GM18520 (cell line): ENCODE results near the gene CKAP2L.
A peak's percentile ranks its signal among the peaks of the same experiment; 100 is the strongest.

Experiments
- ATAC-seq: cut with Tn5 transposase; IDR thresholded peaks from one replicate; pipeline ENCODE4 v1.9.1; 2021; ENCODE audit not compliant: unreplicated experiment

Gene CKAP2L

DNA sequence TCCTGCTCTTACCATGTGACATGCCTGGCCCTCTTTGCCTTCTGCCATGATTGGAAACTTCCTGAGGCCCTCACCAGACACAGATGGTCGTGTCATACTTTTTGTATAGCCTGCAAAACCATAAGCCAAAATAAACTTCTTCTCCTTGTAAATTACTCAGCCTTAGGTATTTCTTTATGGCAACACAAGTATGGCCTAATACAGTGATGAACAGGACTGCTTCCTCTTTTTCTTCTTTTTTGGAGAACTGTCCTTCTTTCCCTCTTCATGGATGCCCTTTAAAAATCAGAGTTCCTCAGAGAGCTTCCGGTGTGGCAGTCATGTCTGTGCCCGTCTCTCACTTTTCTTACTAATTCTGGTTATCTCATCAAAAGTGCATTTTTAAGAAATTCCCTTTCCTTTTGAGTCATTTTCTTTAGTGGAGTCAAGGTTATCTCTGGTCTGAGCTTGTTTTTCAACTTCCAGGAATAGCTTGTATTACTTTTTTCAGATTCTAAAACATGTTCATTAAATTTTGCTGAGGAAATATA lies 29.1 kb upstream of the CKAP2L start:
- no peak for ATAC-seq

DNA sequence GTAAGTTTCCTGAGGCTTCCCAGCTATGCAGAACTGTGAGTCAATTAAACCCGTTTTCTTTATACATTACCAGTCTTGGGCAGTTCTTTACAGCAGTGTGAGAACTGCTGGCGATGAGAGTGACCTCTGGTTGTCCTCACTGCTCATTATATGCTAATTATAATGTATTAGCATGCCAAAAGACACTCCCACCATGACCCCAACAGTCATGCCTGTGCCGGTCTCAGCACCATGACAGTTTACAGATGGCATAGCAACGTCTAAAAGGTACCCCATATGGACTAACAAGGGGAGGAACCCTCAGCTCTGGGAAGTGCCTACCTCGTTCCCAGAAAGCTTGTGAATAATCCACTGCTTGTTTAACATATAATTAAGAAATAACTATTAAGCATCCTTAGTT lies 28.0 kb upstream of the CKAP2L start:
- ATAC-seq: no peak

DNA sequence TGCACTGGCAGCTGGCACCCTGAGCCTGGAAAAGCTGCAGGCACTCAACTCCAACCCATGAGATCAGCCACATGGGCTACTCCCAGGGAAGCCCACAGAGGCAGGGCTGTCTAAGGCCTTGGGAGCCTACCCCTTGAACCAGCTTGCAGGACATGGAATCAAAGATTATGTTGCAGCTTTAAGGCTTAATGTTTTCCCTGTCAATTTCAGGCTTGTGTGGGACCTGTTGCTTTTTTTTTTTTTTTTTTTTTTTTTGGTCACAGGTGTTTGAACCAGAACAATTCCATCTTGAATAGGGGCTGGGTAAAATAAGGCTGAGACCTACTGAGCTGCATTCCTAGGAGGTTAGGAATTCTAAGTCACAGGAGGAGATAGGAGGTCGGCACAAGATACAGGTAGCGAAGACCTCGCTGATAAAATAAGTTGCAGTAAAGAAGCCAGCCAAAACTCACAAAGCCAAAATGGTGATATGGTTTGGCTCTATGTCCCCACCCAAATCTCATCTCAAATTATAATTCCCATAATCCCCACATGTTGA lies 27.4 kb upstream of the CKAP2L start:
- no peak for ATAC-seq

DNA sequence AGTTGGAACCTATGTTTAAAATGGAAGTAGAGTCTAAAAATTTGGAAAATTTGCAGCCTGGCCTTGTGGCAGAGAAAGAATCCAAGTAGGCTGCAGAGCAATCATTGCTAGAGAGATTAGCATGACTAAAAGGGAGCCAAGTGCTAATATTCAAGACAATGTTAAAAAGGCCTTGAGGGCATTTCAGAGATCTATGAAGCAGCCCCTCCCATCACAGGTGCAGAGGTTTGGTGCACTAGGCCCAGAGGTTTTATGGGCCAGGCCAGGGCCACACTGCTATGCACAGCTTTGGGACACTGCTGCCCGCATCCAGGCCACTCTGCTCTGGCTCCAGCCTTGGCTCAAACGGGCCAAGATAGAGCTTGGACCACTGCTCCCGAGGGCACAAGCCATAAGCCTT lies 26.6 kb upstream of the CKAP2L start:
- no peak for ATAC-seq

DNA sequence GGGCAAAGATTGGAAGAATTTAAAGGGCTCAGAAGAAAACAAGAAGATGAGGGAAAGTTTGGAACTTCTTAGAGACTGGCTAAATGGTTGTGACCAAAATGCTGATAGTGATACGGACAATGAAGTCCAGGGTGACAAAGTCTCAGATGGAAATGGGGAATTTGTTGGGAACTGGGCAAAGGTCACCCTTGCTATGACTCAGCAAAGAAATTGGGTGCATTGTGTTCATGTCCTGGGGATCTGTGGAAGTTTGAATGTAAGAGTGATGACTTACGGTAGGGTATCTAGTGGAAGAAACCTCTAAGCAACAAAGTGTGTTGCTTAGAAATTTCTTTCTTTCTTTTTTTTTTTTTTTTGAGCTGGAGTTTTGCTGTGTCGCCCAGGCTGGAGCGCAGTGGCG lies 25.9 kb upstream of the CKAP2L start:
- ATAC-seq: no peak

DNA sequence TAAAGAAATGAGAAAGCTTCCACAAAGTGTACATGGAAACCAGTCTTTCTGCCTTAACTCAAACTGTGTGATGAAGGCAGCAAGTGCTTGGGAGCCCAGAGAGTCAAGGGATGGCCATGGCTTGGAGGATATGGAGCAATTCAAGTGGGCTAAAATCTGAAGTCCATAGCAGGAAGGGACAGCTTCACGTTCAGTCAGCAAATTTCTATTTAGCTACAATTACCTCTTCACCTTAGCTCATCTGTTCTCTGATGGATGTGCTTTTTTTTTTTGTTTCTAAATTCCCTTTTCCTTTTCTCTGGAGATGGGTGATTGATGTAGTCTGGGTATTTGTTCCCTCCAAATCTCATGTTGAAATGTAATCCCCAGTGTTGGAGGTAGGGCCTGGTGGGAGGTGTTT lies 24.8 kb upstream of the CKAP2L start:
- ATAC-seq: no peak

DNA sequence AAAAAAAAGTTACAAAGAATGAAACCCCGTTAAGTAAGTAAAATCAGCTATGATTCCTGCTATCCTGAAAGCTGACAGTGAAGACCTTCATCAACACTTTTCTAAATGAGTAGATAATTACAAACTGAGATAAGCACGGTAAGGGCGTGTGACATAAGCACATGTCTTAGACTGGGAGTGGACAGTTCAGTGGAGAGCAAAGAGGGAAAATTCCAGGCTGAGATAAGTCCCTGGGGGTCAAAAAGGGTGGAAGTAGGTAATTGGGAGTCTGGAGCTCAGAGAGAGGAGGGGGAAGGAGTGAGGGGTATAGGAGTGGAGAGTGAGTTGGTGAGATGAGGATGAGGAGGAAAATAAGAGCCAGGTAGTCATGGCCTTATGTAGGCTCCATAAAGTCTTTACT lies 24.2 kb upstream of the CKAP2L start:
- no peak for ATAC-seq

DNA sequence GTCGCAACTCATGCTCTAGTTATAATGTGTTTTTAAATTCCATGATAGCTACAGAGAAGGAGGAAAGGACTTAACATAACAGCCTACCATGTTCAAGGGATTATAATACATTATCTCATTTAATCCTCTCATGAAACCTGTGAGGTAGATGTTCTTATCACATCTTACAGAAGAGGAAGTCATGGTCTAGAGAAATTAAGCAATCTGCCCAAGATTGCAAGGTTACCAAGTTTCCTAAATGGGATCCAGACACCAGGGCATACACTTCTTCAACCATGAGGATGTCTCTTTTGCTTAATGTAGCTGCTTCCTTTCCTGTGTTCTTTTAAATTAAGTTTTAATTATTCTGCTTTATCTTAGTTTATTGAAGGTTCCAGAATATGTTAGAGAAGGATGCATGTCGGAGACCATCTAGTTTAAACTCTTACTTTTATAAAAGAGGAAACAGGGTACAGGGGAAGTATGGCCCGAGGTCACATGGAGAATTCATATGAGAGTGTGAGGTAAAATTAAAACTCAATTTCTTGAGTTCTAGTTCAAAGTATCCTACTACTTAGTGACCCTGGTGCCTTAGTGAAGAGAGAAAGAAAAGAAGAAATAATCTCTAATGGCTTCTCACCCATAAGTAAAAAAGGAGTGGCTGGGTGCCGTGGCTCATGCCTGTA lies 23.5 kb upstream of the CKAP2L start:
- ATAC-seq: no peak

DNA sequence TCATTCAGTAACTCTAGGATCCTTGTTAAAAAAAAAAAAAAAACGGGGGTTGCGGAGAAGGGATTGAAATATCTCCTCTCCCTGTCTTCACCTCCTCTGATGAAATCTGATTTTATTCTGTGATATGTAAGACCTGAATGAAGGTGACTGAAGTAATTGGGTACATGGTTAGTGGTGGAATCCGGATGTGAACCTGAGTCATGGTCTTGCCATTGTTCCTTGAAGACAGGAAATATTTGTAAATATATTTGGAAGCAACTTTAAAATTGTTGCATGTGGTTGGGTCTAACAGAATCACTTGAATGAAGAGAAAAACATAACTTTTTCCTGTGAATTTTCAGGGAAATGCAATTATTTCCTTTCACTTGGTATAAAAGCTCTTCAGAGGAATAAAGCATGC lies 22.9 kb upstream of the CKAP2L start:
- no peak for ATAC-seq

DNA sequence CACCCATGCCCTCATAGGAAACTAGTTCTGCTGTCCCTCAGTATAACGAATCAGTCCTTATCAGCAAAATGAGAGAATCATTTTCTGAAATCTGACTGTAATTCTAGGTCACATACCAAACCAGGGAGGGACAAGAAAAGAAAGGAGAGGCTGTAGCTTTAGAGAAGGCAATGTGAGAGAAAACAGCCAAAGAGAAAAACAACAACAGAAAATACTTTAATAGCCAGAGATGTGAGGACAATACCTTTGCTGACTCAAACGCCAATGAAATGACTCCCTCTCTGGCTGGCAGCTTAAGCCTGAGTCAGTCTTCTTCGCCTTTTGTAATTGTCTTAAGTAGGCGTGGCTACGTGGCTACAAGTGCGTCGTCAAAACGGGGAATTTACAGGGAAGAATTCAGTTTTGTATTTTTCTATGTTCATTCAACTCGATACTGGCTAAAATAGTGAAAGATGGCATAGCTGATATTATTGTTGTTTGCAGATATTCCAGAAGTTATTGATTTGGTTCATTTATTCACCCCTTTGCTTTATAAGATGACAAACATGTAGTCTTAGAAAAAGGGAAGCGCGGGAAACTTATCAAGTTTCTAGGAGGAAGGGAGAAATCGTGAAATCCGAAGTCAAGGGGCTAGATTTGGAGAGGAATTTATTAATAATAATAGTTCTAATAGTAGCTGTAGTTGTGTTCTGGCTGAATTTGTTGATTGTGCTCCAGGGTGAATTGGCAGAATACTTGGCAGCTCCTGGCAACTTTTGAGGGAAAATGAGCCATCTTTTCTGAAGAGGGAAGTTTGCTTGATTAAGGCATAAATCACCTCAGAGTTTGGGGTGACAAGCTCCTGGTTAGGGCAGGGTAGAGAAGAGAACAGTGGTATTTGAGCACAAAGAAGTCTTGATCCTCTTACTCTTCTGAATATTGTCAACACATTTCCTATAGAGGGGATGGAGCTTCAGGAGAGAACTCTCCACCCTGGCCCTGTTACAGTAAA lies 20.1 kb upstream of the CKAP2L start, which contains the start of gene IL1A:
Gene IL1A, minus strand, starts transcription at position 295 of the 991 bp plus-strand sequence. CDS start 723 bp downstream, outside the sequence.
- ATAC-seq: no peak

DNA sequence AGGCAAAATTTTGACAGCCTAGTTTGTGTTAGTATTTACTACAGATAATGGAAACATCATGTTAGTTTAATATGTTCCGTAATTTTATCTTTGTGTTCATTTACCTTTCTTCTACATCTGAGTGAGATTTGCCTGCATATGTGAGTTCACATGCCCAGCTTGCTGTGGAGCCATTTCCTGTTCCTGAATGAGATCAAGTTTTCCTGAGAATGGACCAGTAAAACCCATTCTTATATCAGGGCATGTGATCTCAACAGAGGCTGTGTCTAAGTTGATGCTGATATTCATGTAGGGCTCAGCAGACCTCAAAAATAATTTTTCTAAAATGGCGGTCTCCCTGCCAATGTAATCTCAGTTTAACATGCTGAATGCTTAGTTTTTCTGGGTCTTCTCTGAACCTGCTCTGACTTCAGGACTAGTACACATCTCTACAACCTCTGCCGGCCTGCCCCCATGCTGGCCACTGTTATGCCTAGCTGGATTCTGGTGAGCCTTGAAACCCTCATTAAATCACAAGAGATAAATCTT lies 18.8 kb upstream of the CKAP2L start:
- no peak for ATAC-seq

DNA sequence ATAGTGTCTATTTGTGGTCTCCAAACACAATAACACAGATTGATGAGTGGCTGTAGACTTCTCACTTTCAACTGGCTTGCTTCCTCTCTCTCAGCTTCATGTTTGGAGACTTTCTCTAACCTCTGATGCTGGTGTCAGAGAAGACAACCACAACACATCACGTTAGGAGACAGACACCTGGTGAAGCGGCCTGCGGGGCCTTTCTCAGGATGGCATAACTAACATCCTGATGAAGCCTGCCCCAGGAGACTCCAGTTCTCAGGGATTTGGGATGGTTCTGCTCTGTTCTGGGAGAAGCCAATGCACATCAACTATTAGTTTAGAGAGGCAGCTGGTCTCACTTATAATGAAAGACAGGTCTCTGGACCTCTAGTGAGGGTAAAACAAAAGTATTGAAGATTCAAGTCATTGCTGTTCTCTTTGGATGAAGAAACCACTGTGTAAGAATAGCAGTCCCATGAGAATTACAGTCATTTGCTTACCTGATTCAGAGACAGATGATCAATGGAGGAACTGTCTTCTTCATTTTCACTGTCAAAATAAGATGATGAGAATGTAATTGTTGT lies 17.9 kb upstream of the CKAP2L start:
- peak; percentile 78 for ATAC-seq

DNA sequence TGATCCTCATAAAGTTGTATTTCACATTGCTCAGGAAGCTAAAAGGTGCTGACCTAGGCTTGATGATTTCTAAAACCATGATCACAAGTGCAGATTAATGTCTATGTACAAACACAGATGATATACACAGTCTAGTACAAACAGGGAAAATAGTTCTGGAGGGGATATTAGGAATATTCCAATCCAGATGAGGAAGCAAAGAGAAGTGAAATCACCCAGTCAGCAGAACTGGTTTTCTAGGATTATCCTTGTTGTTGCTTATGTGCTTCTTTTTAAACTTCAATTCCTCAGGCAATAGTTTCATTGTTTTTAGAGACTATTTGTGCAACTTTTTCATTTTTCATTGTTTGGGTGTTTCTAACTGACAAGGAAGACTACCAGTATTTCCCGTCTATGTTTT lies 15.2 kb upstream of the CKAP2L start:
- ATAC-seq: no peak

DNA sequence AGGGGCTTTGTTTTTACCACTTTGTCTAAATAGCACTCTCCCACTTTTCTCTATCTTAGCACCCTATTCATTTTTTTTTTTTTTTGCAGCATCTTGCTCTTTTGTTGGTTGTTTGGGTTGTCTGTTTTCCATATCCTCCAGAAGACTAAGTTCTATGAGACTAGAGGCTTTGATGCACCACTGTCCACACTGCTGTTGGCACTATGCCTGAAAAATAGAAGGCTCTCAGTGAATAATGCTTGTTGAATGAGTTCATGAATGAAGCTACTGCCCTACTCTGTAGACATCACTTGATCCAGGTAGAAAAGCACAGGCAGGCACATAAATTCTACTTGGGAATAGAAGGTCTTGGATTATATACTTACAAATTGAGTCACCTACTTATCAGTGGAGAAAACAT lies 12.6 kb upstream of the CKAP2L start:
- ATAC-seq: no peak

DNA sequence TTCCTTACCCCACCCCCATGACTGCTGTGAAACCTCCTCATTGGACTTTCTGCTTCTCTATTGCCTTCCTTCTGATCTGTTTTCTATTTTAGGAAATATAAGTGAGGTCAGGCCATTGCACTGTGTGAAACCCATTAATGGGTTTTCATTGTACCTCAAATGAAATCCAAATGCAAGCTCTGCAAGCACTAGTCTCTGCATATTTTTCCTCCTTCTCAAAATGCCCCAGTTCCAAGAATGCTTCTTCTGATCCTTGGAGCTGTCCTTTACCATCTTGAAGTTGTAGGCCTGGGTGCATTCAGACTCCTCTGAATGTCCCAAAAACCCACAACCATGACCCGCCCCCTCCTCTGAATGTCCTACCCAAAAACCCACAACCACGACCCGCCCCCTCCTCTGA lies 11.7 kb upstream of the CKAP2L start:
- no peak for ATAC-seq

DNA sequence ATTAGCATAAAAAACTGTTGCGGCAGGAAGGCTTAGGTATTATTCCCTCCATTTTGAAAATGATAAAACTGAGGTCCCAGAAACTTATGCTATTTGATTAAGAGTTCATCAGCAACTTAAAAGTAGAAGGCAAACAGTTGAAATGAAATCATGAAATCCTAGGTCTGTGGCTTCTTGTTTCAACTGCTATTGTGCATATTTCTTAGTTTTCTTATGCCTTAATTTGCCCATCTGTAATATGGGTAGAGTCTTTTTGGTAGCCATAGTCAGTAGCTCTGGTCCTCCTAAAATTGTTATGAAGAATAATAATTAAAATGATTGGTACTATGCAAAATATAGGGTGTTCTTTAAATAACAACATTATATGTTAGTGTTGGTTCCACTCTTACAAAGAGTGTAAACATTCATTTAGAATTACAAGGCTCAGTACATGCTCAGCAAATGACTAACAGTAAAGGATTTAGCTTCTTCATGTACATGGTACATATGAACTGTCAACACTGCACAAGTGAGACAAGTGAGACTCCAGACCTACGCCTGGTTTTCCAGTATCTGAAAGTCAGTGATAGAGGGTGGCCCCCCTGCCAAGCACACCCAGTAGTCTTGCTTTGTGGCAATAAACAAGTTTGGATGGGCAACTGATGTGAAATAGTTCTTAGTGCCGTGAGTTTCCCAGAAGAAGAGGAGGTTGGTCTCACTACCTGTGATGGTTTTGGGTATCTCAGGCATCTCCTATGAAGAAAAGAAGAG lies 10.3 kb upstream of the CKAP2L start:
- ATAC-seq: no peak

DNA sequence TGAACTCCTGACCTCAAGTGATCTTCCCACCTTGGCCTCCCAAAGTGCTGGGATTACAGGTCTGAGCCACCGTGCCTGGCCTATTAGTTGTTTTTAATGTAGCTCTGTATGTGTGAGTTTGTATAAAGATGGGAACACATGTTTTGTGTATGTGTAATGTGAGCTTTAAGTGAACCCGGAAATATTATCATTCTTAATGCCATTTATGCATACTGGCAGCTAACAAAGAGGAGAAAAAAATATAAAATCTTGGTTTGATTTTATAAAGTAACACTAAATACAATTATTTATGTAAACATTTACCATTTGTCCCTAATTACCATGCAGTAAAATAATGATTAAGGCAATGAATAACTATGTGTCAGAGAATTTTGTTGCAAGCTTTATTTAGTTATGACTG lies 9.1 kb upstream of the CKAP2L start:
- no peak for ATAC-seq

DNA sequence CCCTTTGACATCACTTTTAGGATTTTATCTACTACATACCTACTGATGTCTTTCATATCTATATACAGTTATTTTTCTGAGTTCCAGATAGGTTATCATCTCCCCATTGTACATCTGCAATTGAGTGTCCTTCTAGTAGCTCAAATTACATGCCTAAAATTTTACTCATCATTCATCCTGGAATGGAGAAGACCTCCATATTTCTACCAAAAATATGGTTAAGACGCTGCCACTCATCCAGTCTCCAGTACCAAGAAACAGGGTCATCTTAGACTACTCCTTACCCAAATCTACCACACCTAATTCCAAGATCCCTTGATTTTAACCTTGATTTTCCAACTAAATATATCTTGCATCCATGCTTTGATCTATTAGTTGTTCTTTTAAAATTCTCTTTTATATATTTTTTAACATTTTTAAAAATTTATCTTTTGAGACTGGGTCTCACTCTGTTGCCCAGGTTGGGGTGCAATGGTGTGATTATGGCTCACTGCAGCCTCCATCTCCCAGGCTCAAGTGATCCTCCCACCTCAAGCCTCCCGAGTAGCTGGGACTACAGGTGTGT lies 8.6 kb upstream of the CKAP2L start:
- ATAC-seq: no peak

DNA sequence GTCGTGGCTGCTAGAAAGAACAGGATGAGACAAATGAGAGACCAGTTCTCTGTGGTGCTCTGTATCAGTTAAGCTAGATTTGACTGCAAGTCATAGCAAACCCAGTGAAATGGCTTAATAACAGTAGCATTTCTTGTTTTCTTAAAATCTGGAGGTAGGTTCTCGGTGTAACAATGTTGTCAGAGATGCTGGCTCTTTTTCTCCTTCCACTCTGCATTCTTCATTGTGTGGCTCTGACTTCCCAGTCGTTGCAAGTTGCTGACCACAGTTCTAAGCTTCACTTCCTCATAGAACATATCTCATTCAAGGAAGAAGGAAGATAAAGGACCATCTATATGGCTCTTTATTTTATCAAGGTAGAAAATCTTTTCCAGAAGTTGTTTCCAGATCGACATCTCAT lies 7.9 kb upstream of the CKAP2L start:
- no peak for ATAC-seq

DNA sequence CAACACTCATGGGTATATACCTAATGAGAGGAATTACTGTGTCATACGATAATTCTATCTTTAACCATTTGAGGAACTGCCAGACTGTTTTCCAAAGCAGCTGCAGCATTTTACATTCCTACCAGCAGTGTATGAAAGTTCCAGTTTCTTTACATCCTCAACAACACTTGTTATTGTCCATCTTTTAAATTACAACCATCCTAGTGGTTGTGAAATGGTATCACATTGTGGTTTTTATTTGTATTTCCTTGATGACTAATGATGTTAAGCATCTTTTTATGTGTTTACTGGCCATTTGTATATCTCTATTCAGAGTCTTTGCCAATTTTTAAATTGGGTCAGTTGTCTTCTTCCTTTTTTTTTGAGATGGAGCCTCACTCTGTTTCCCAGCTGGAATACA lies 4.0 kb upstream of the CKAP2L start:
- ATAC-seq: no peak
